Skeletal muscle cell (primary cell): ENCODE results near the gene MADCAM1.

Source experiments
- DNase-seq: peaks from one replicate; pipeline ENCODE4 v3.0.0-alpha.2; 2010; ENCODE audit warnings: low read depth
- H3K4me3 ChIP-seq: 2 replicates; pipeline ENCODE4 v1.5.1; 2011; ENCODE audit warnings: low read depth, mild to moderate bottlenecking, control low read depth, low read length, moderate library complexity

The MADCAM1 gene

GRCh38 chr19:484494-484893 is 11.8 kb upstream of the MADCAM1 start:
- H3K4me3 ChIP-seq, result no peak overlapping the region
- DNase-seq, result no peak

GRCh38 chr19:485077-485476 is 11.2 kb upstream of the MADCAM1 start:
- DNase-seq, result no peak
- H3K4me3 ChIP-seq, result no peak overlapping the region

- DNase-seq, result no peak
- H3K4me3 ChIP-seq, result no peak overlapping the region
Observed at GRCh38 chr19:485583-486236, 10.6 kb upstream of the MADCAM1 start.

- peak overlapping the region; percentile 87 for H3K4me3 ChIP-seq
- peak; percentile 86 for DNase-seq
Observed at GRCh38 chr19:488505-489417, 7.5 kb upstream of the MADCAM1 start.

- DNase-seq, result no peak
- peak overlapping the region; percentile 87 for H3K4me3 ChIP-seq
Observed at GRCh38 chr19:489418-490196, 6.7 kb upstream of the MADCAM1 start.

GRCh38 chr19:491146-491741 is 5.0 kb upstream of the MADCAM1 start:
- no peak for DNase-seq
- H3K4me3 ChIP-seq, result no peak overlapping the region

GRCh38 chr19:492091-492531 is 4.2 kb upstream of the MADCAM1 start:
- H3K4me3 ChIP-seq, result no peak overlapping the region
- DNase-seq, result no peak

- no peak for DNase-seq
- H3K4me3 ChIP-seq, result no peak overlapping the region
Observed at GRCh38 chr19:493391-494170, 2.7 kb upstream of the MADCAM1 start.

- DNase-seq, result no peak
- H3K4me3 ChIP-seq, result no peak overlapping the region
Observed at GRCh38 chr19:494171-495080, 1.9 kb upstream of the MADCAM1 start.

- no peak for DNase-seq
- H3K4me3 ChIP-seq, result no peak overlapping the region
Observed at GRCh38 chr19:495081-495401, 1.2 kb upstream of the MADCAM1 start.

- no peak for DNase-seq
- H3K4me3 ChIP-seq, result no peak overlapping the region
Observed at GRCh38 chr19:495402-496111, 729 bp upstream of the MADCAM1 start.

- H3K4me3 ChIP-seq, result no peak overlapping the region
- DNase-seq, result no peak
Observed at GRCh38 chr19:496986-497385, 700 bp downstream of the MADCAM1 start.

GRCh38 chr19:497491-497868 is 1.2 kb downstream of the MADCAM1 start:
- H3K4me3 ChIP-seq, result no peak overlapping the region
- DNase-seq, result no peak

- no peak for DNase-seq
- no peak overlapping the region for H3K4me3 ChIP-seq
Observed at GRCh38 chr19:497869-498510, 1.7 kb downstream of the MADCAM1 start.

GRCh38 chr19:498511-498891 is 2.2 kb downstream of the MADCAM1 start:
- H3K4me3 ChIP-seq, result no peak overlapping the region
- no peak for DNase-seq

- DNase-seq, result no peak
- no peak overlapping the region for H3K4me3 ChIP-seq
Observed at GRCh38 chr19:498977-499623, 2.8 kb downstream of the MADCAM1 start.

- no peak overlapping the region for H3K4me3 ChIP-seq
- DNase-seq, result no peak
Observed at GRCh38 chr19:501646-502045, 5.4 kb downstream of the MADCAM1 start.
